CD4-positive, alpha-beta T cell treated with Interleukin-17A for 4 hours (primary cell): ENCODE data around the gene PIP5K1C.
A peak's percentile ranks its signal among the peaks of the same experiment; 100 is the strongest.

ENCODE experiments used
- DNase-seq: peaks from one replicate; pipeline ENCODE4 v3.0.0-alpha.2; 2020; ENCODE audit warnings: mixed read lengths

Gene PIP5K1C

GRCh38 chr19:3721887-3722442 is 21.7 kb upstream of the PIP5K1C start:
- no peak for DNase-seq

GRCh38 chr19:3721131-3721886 is 21.0 kb upstream of the PIP5K1C start:
- DNase-seq = peak; percentile 93

GRCh38 chr19:3720349-3720917 is 20.2 kb upstream of the PIP5K1C start:
- DNase-seq = no peak

GRCh38 chr19:3719868-3720267 is 19.6 kb upstream of the PIP5K1C start:
- no peak for DNase-seq

GRCh38 chr19:3716147-3716668 is 15.9 kb upstream of the PIP5K1C start:
- DNase-seq = no peak

GRCh38 chr19:3712663-3713611 is 12.7 kb upstream of the PIP5K1C start:
- no peak for DNase-seq

GRCh38 chr19:3710265-3710812 is 10.1 kb upstream of the PIP5K1C start:
- no peak for DNase-seq

GRCh38 chr19:3708207-3708931 is 8.1 kb upstream of the PIP5K1C start, which contains the start of gene TJP3:
TJP3 (plus strand) TSS chr19:3708384; CDS start chr19:3728433, 20,049 bp downstream.
- no peak for DNase-seq

- no peak for DNase-seq
These were observed 7.6 kb upstream of the PIP5K1C start for GRCh38 chr19:3707868-3708206.

GRCh38 chr19:3701200-3701599 is 932 bp upstream of the PIP5K1C start:
- DNase-seq = no peak

- no peak for DNase-seq
These were observed 477 bp downstream of the PIP5K1C start for GRCh38 chr19:3699741-3700241.

- DNase-seq = peak; percentile 46
These were observed 1.1 kb downstream of the PIP5K1C start for GRCh38 chr19:3698974-3699740.

- DNase-seq = no peak
These were observed 1.8 kb downstream of the PIP5K1C start for GRCh38 chr19:3698386-3698950.

GRCh38 chr19:3697671-3698385 is 2.4 kb downstream of the PIP5K1C start:
- DNase-seq = no peak

- no peak for DNase-seq
These were observed 3.2 kb downstream of the PIP5K1C start for GRCh38 chr19:3697094-3697493.

GRCh38 chr19:3696660-3696995 is 3.6 kb downstream of the PIP5K1C start:
- DNase-seq = no peak

GRCh38 chr19:3695986-3696659 is 4.1 kb downstream of the PIP5K1C start:
- no peak for DNase-seq

- no peak for DNase-seq
These were observed 5.0 kb downstream of the PIP5K1C start for GRCh38 chr19:3695124-3695733.
